ENCODE results near the gene BTBD2. TPM values are rescaled to one million over a fixed set of nuclear protein-coding genes. Genes with fewer than 3 reads are reported as not detected.

Gene BTBD2
- total RNA-seq, 4 donors from 2014 or later: 57.8 to 114 (median 76.0) TPM

DNA sequence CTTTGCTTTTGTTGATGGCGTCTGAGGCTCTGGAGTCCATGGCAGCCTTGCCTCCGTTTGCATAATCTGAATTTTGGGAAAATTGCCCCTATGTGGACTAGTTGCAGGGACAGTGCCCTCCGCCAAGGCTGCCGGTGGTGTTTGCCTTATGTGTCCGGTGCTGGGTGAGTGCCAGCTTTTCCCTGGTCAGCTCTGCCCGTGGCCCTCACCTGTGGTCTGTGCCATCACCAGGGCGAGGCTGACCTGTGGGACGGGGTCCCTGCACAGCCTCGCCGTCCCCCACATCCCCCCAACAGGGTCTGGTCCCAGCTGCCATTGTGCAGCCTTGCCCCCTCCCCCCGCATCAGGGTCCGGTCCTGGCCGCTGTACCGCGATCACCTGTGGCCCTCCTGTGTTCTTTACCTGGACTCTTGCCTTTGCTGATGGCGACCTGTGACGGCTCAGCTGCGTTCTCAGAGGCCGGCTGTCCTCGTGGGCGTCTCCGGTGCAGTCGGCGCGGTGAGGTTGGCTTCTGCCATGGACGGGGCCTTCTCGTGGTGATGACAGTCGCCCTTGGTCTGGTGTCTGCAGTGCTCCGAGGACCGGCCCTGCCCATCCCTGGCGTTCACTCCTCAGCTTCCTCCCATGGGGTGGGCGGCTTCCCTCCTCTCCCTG lies 61.9 kb downstream of the BTBD2 start:
- TF ChIP-seq CTCF (IDR thresholded peaks at IDR 0.05) (no peak), POLR2A (IDR thresholded peaks at IDR 0.05) (no peak)
- no peaks in the 10 kb centered on the region for H3K27me3 ChIP-seq
- H3K4me1 ChIP-seq: no peaks in the 10 kb centered on the region
- peaks cover 0 to 17% (median 0%) of the 10 kb centered on the region in 3 donors for H3K36me3 ChIP-seq
- no peaks in the 10 kb centered on the region for H3K9me3 ChIP-seq
- DNase-seq: no peak
- H3K4me3 ChIP-seq: no peak overlapping the region
- H3K27ac ChIP-seq: no peak overlapping the region

DNA sequence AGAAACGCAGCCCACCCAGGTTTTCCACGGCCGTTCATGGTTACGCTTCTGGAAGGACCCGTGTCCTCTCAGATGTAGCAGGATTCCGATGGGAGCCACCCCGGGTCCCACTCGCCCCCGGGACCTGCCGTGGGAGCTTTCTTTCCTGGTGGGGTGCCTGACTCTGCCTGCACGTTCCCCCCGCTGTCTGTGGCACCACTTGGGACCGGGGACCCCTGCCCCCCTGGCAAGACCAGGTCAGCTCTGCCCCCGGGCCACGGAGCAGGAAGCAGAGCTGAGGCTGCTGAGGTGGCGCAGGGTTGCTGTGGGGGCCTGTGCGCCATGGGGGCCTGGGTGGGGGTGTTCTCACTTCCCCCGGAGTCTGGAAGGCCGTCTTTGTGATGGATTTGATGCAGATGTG lies 62.5 kb downstream of the BTBD2 start:
- TF ChIP-seq POLR2A (IDR thresholded peaks at IDR 0.05): no peak
- no peak for TF ChIP-seq CTCF (IDR thresholded peaks at IDR 0.05)
- Histone ChIP-seq H3K36me3 (peaks cover 0 to 17% (median 0%) of the 10 kb centered on the region in 3 donors), H3K9me3 (no peaks in the 10 kb centered on the region), H3K4me3 (no peak overlapping the region), H3K4me1 (no peaks in the 10 kb centered on the region), H3K27me3 (no peaks in the 10 kb centered on the region), H3K27ac (no peak overlapping the region)
- no peak for DNase-seq

- H3K27me3 ChIP-seq: no peaks in the 10 kb centered on the region
- H3K4me1 ChIP-seq: no peaks in the 10 kb centered on the region
- TF ChIP-seq POLR2A (IDR thresholded peaks at IDR 0.05) (no peak), CTCF (IDR thresholded peaks at IDR 0.05) (no peak)
- DNase-seq: no peak
- no peak overlapping the region for H3K4me3 ChIP-seq
- no peak overlapping the region for H3K27ac ChIP-seq
- peaks cover 0 to 17% (median 0%) of the 10 kb centered on the region in 3 donors for H3K36me3 ChIP-seq
- H3K9me3 ChIP-seq: no peaks in the 10 kb centered on the region
Measured at GRCh38 chr19:1952635-1953034, 62.9 kb downstream of the BTBD2 start.

DNA sequence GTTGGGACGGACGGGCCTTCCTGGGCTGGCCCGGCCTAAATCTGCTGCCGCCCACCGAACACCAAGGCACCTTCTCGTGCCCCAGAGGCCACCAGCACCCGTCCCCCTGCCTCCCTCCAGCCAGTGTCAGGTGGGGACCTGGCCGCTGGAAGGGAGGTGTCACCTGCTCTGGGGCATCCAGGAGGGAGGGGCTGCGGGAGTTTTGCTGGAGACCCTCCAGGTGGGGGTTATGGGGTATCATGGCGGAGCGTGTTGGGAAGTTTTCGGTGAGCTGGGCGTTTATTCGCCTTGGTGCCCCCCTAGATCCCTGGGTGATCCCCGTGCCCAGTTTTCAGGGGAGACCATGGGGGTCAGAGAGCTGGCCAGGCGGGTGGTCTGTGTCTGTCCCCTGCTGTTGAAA lies 64.9 kb downstream of the BTBD2 start:
- Histone ChIP-seq H3K4me3 (no peak overlapping the region), H3K36me3 (peaks cover 0 to 17% (median 0%) of the 10 kb centered on the region in 3 donors), H3K9me3 (no peaks in the 10 kb centered on the region), H3K4me1 (peaks cover 0 to 3% (median 0%) of the 10 kb centered on the region in 4 donors), H3K27me3 (no peaks in the 10 kb centered on the region), H3K27ac (no peak overlapping the region)
- no peak for DNase-seq
- no peak for TF ChIP-seq CTCF (IDR thresholded peaks at IDR 0.05)
- no peak for TF ChIP-seq POLR2A (IDR thresholded peaks at IDR 0.05)

GRCh38 chr19:1949304-1950101 lies 66.0 kb downstream of the BTBD2 start:
- Histone ChIP-seq H3K27me3 (no peaks in the 10 kb centered on the region), H3K4me1 (peaks cover 0 to 10% (median 5%) of the 10 kb centered on the region in 4 donors), H3K9me3 (no peaks in the 10 kb centered on the region), H3K4me3 (no peak overlapping the region), H3K36me3 (peaks cover 0 to 17% (median 0%) of the 10 kb centered on the region in 3 donors), H3K27ac (no peak overlapping the region)
- DNase-seq: no peak
- TF ChIP-seq POLR2A (IDR thresholded peaks at IDR 0.05) (no peak), CTCF (IDR thresholded peaks at IDR 0.05) (no peak)

All from Peyer's patch (tissue), 4 donors.